ENCODE results near the gene ASXL3.

The ASXL3 gene

DNA sequence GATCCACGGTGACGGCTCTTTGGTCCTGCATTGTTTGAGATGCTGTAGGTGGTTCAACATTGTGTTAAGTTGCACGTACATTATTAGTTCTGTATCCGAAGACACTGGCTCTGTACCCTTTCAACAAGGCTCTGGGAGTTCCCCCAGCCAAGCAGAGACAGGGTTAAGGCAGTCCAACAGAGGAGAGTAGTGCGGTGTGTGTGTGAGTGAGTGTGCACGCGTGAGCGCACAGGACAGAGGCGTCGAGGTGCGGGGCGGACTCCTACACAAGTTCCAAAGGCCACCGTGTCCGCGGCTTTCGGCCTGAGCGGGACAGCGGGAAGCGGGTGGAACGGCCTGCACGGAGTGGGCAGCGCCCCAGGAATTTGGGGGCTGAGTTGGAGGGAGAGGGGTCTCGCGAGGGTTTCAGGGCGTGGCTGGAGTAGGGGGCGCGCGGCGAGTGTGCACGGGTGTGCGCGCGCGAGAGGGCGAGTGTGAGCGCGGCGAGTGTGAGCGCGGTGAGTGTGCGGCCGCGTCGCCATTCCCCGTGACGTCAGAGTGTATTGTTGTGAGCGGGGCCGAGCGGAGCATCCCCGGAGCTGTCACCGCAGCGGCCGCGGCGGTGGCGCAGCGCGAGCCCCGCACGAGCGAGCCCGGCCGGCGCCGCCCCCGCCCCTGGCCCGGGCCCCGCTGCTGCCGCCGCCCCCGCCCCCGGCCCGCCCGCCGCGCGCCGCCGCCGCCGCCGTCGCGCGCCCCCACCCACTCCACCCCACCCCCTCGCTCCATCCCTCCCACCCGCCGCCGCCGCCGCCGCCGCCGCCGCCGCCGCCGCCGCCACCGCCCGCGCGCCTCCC, at the start of gene ASXL3:
Gene ASXL3, plus strand, starts transcription at position 535 of the 833 bp plus-strand sequence. CDS start 413 bp downstream, outside the sequence.
- DNase-seq (ENCODE audit: low read depth), result no peak

DNA sequence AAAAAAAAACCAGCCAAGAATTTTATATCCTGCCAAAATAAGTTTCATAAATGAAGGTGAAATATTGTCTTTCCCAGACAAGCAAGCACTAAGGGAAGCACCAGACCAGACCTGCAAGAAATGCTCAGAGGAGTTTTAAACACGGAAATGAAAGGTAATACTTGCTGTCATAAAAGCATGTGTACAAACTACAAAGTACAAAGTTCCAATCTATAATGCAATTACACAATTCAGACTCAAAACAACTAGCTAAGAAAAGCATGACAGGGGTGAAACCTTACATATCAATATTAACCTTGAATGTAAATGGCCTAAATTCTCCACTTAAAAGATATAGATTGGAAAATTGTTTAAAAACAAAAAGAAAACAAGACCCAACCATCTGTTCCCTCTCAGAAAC, 45.0 kb upstream of the ASXL3 start:
- DNase-seq (ENCODE audit: low read depth), result no peak

DNA sequence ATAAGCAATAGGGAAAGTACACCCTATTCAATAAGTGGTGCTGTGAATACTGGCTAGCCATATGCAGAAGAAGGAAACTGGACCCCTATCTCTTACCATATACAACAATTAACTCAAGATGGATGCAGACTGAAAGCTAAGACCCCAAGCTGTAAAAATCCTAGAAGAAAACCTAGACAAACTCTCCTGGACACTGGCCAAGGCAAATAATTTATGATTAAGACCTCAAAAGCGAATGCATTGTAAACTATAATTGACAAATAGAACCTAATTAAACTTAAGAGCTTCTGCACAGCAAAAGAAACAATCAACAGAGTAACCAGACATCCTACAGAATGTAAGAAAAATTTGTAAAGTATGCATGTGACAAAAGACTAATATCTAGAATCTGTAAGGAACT, 41.1 kb upstream of the ASXL3 start:
- no peak for DNase-seq (ENCODE audit: low read depth)

DNA sequence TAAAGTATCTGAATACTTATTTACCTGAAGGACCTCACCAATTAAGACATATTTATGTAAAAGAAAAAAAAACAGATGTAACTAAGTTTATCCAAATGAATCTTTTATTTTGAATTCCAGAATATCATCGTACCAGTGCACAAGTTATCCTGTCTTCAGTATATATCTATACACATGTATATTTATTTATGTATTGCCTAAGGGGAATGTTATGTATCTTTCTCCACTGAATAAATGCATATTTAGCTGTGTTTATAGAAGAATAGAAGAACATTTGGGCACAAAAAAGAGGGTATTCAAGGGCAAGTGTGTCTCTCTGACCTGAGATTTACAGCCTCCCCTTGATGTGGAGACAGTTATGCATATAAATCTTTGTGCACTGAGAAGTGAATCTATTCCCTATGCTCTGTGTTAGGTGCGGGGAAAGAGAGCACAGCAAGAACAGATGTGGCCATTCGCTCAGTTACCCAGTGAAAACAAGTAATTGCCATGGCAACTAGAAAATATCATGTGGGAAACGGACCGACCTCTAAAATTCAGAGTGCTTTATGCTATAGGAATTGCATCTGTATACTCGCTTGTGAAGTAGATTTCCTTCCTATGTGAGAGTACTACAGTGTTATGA, 39.5 kb upstream of the ASXL3 start:
- no peak for DNase-seq (ENCODE audit: low read depth)

DNA sequence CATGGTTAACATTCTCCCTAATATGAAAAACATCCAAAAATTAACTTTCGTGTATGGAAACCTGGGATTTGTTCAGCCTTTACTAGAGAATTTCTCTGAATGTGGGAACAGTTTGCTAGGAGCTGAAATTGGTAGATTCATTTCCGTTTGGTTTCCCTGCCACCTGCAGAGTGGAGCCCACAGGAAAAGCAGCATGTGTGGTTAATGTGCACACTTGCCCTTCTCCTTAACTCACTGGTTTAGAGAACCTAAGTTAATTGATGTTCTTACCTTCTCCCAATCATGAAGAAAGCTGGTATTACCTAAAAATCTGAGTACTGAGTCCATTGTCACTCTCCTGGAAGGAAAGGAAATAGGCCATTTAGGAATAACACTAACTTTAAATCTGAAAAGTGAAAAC, 37.6 kb upstream of the ASXL3 start:
- no peak for DNase-seq (ENCODE audit: low read depth)

DNA sequence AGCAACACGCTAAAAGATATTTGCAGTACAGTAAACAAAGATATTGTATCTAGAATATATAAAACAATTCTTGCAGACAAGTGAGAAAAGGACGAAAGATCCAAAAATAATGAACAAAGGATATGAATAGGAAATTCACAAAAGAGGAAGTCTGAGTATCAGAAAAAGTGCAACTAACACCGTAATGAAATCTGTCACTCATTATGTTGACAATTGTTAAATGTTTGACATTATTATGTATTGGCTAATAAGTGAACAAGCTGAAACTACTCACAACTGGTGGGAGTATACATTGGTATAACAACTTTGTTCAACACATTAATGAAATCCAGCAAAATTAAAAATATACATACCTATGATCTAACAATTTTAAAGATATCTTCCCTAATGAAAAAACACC, 36.7 kb upstream of the ASXL3 start:
- DNase-seq (ENCODE audit: low read depth), result no peak

DNA sequence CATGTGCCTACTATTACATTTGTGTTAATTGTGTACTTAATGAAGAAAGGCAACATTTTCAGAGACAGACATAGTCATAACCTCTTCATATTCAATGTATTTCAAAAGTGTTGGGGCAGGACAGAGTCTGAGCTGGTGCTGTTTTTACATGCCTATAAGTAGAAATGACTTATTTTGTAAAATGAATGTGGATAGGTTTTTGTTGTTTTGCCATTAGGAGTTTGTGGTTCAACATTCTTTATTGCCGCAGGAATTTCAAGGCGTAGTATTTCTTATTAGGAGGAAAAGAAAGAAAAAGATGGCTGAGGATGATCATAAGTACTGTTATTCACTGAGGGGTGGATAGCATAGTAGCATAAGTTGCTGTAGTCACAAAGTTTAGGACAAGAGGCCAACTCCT, 21.2 kb upstream of the ASXL3 start:
- no peak for DNase-seq (ENCODE audit: low read depth)

DNA sequence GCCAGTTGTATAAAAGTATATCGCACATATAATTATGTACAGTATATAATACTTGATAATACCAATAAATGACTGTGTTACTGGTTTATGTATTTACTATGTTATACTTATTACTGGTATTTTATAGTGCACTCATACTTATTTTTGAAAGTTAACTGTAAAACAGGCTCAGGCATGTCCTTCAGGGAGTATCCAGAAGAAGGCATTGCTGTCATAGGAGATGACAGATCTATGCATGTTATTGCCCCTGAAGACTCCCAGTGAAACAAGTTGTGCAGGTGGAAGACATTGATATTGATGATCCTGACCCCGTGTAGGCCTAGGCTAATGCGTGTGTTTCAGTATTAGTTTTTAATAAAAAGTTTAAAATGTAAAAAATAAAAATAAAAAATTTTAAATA, 20.3 kb upstream of the ASXL3 start:
- DNase-seq (ENCODE audit: low read depth), result no peak

DNA sequence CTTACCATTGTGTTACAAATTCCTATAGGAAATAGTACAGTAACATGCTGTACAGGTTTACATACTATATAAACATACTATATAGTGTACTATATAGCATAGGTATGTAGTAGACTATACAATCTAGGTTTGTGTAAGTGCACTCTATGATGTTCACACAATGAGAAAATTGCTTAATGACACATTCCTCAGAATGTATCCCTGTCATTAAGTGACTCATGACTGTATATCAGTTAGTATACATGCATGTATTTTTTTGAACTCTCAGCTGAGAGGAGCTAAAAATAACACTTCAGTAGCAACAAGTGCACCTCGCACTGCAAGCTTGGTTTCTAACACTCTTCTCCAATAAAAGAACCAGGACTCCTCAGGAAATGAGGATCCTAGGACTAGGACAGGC, 19.5 kb upstream of the ASXL3 start:
- no peak for DNase-seq (ENCODE audit: low read depth)

DNA sequence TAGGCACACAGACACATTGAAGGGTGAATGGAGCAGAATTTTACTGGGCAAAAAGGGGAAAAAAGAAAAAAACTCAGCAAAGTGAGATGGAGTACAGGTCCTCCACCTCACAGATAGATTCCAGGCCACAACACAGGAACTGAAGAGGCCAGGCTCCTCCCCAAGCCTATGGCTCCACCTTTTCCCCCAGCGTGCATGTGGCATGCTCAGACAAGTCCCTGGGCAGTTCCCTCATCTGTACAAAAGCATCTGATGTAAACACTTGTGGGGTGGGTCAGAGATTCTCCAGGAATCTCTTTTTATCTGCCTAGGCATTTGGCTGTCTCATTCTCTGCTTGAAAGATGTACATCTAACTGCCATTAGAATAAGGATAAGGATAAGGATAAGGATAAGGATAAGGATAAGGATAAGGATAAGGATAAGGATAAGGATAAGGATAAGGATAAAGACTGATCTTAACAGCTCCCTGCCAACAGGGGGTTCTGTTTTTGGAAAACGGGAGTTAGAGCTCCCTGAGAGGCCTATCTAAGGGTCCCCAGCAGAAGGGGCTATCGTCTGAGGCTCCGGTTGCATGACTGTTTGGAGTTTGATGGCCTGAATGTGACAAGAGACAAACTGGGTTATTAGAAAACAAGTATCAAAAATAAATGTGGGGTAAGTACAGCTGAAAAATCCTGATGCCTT, 17.2 kb upstream of the ASXL3 start:
- DNase-seq (ENCODE audit: low read depth), result no peak

DNA sequence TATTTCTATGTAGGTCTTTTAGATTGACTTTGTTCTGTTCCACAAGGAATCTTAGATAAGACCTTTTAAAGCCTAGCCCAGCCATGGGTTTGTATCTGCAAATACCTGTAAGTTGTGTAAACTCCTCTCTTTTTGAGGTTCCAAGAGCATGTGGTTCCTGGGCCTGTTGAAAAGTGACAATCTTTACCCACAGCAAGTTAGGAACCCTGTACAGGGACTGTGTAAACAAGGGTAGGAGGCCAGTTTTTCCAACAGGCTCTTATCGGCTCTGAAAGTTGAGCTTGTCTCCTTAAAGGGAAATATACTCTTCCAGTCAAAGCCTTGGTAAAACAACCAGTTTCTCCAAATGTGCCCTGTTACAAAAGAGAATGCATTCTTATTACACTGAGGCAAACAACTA, 15.3 kb upstream of the ASXL3 start:
- no peak for DNase-seq (ENCODE audit: low read depth)

DNA sequence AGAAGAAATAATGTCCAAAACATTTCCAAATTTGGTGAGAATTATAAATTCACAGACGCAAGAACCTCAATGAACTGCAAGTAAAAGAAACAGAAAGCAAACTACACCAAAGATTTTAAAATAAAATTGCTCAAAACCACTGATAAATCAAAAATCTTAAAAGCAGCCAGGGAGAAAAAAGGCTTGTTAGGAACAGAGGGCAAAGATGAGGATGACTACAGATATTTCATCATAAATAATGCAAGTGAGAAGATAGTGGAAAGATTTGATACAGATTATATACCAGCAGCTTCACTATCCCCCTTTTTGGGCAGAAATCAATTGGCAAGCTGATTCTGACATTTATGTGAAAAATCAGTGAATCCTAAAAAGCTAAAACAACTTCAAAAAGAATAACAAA, 10.3 kb upstream of the ASXL3 start:
- no peak for DNase-seq (ENCODE audit: low read depth)

DNA sequence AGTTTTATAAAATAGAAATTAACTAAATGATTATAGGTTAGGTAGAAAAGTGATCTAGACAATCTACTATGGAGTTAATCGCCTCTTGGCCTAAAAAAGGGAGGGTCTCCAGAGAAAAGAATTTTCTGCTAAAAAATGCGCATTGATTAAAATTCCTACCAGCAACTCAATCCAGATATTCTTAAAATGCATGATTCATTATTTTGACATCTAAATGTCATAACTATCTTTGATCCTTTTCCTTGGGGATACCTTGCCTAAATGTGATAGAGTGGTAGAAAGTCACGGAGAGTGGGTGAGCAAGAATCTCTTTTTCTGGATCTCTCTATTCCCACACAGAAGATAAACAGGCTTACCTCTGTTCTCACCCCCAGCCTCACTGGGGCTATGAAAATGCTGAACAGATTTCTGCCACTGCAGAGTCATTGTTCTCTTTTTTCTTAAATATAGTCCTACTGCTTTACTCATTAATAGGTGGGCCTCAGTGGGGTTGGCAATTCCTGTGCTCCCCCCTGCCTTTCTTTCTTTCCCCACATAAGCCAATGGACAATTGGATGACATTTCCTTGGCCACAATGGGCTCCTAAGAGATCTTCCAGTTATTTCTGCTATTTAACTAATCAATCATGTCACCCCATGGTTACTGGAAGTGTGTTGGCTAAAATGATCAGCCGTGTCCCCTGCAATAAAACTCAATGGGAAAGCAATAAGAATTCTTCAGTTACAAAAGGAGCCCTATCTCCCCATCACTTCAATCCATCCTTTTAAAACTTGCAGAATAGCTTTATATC, 5.8 kb upstream of the ASXL3 start:
- DNase-seq (ENCODE audit: low read depth), result no peak

DNA sequence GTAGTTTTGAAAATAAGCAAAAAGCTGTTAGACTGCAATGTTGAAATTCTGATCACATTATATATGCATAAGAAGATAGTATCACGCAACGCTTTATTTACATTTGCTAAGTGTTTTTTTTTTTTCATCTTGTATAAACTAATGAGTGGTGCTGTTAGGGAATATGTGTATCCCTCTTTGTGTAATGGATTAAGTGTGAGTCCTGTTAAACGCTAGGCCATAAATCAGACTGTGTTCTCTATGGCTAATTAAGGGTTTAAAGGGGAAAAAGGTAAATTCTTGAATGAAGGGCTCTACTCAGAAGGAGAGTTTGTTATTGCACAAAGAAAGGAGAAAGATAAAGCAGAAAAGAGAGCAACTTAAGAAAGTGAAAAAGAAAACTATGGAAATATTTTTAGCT, 4.8 kb upstream of the ASXL3 start:
- no peak for DNase-seq (ENCODE audit: low read depth)

DNA sequence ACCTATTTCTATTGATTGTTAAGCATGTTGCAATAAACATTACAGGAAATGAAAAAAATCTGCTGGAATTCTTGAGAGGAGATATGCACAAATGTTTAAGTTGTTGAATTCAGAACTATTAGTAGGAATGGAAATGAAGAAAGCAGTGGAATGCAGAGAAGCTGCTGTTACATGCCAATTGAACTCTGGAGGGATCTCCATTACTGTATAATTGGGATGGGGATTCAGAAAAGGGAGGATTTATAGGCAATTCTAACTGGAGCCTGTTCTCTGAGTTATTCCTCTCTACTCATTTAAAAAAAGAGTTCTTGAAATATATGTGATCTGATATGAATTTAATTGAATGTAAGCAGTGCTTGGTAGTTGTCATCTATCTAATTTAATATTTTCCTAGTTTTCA, 2.6 kb upstream of the ASXL3 start:
- DNase-seq (ENCODE audit: low read depth), result no peak

DNA sequence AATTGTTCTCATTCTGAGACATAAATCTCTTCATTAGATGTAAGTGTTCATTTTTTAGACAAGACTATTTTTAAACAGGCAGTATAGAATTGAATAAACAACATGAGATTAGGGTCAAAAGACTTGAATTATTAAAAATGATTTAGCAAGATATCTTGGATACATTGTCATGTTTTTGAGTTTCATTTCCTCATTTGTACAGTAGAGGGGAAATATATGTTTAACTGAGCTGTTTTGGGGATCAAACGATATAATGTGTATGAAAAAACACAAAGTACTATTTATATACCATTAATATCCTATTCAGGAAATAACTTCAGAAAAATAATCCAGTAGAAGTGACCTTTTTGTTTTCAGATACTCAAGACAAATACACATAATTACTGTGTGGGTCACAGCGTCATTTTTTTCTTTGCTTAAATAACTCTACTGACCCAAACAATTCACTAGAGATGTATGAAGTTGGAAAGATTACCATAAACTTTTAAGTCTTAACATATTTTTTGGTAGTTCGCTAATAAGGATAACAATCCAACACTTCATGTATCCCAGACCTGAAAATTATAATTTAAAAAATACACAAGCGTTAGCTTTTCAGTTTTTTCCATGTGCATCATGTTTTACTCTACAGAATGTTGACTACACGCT, 896 bp upstream of the ASXL3 start:
- no peak for DNase-seq (ENCODE audit: low read depth)

DNA sequence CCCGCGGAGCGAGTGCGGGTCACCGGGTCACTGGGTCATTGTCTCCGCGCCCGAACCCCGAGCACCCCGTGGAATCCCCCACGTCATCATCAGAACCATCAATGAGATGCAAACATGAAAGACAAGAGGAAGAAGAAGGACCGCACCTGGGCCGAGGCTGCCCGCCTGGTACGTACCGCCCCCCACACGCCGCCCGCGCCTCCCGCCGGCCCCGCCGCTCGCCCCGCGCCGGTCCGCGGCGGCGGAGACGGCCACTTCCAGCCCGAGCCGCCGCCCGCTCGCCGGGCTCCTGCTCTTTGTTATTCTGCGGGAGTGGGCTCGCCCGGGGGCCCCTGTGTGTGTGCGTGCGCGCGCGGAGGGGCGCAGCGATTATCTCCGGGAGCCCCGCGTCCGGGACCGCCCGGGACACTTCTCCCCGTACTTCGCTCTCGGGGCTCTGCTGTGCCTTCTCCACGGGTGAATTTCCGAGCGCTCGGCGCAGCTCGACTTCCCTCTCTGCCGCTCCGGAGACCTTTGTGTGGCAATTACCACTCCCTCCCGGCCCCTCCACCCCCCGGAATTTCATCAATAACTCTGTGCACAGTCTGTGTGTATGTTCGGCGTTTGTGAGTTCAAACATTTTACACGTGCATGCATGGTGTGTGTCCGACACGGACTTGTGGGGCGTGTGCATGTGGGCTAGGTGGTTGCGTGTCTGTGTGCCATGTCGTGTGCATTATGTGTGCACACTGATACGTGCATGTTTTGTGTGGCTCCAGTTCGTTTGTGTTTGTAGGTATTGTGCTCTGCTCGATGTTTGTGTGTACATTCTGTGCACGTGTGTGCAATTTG, 714 bp downstream of the ASXL3 start:
- no peak for DNase-seq (ENCODE audit: low read depth)

DNA sequence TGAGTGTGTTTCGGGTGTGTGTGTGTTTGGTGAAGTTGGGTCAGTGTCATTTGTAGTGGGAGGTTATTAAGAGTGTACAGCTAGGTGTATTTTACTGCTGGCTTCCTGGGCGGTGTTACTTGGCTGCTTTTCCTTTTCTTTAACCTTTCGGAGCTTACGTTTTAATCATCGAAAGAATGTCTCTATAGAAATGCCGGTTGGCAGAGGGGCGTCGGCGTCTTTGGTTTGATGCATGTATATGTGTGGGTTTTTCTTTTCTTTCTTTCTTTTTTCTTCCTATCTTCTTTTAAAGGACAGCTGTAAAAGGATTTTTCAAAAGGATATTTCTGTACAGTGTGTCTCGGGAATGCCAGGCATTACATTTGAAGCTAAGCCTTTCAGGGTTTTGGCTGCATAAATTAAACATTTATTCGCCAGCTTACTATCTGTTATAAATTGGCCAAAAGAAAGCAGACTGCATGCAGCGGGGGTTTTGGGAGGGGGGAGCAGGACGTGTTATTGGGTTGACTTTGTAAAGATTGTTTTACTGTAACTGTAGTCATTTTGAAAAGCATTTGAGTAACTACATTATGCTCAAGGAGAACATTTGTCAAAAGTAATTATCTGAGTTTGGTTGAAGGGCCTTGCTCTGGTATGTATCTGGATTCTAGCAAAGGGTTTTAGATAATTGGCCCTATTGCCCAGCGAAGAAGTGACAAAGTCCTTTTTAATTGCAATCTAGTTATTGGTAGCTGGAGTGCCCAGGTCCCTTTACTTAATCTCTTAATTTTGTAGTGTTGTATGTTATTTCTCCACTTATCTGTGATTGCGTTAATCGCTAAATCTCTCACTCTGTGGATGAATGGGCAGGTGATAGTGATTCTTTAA, 1.6 kb downstream of the ASXL3 start:
- no peak for DNase-seq (ENCODE audit: low read depth)

DNA sequence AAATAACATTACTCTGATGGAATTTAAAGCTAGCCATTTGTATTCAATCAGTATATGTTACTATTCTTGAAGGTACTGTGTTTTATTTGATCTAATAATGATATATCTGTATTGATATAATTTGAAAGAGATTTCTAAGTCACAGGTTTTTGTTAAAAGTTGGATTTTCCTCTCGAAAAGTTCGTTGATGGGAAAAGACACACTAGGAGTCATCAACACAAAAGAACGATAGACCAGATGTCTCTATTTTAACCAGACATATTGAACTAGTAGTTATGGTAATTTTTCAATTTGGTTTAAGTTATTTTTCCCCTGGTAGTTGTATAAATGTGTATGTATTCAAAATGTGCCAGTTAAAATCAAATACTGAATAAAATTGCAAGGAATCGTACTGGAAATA, 2.5 kb downstream of the ASXL3 start:
- no peak for DNase-seq (ENCODE audit: low read depth)

DNA sequence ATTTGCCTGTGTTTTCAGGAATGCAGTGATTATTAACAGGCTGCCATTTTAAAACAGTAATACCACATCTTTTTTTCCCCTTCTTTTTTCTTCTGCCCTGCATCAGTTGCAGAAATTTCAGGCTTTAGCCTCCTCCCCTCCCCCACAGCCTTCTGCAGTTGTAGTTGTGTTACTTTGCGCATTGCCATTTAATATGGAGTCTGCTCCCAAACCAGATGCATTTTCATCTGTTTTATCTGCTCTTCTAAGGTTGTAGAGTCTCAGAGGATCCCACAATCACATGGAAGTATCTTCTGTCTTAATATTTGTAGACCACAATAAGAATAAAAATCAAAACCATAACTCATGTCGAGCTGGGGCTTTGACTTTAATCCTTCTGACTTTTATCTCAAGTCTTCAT, 3.8 kb downstream of the ASXL3 start:
- DNase-seq (ENCODE audit: low read depth), result no peak

All from stimulated activated CD8-positive, alpha-beta memory T cell treated with anti-CD3 and anti-CD28 coated beads, Interleukin-12 subunit alpha, Interleukin-12 subunit beta, amount 100 ng/mL, for 1 hour (primary cell).